GM18868 (cell line): Measurements from ENCODE around the gene CLDN19.
"Not testable (repeated sequence)": the region's sequence is repeated elsewhere in the genome, so short reads cannot be mapped to it uniquely, and the experiment has no call there.

Experiments used
- ATAC-seq: cut with Tn5 transposase; IDR thresholded peaks from one replicate; pipeline ENCODE4 v1.9.1; 2021; ENCODE audit warnings: mild to moderate bottlenecking, moderate library complexity; ENCODE audit not compliant: unreplicated experiment

The CLDN19 gene

DNA sequence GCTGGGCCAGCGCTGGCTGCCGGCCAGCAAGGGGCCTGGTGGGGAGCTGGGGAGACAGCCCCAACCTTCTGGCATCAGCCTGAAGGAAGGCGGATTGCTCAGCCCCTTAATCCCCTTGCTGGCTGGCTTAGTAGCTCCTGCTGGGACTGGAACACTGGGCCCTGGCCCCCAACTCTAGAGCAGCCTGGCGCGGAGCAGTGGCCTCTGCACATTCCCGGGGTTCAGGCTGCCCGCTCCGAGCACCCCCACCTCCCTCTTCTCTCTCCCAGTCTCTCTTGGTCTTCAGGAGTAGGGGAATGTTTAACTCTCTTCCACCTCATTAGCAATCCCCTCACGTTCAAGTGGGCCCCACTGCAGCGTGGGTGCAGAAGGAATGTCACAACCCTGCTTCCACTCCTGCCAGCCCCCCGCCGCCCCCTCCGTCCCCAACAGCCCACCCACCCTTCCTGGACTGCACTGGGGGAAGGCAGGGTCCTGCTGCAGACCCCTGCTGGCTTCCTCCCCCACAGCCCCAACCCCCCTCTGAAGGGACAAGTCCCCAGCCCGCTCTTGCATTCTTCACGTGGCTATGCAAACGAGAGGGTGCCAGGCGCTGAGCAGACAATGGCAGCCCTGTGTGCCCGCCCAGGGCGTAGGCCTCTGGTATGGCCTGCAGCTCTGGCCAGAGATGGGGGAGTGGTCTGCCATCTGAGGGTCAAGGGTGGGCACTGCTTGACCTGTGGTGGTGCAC, 980 bp upstream of the CLDN19 start:
- no peak for ATAC-seq

DNA sequence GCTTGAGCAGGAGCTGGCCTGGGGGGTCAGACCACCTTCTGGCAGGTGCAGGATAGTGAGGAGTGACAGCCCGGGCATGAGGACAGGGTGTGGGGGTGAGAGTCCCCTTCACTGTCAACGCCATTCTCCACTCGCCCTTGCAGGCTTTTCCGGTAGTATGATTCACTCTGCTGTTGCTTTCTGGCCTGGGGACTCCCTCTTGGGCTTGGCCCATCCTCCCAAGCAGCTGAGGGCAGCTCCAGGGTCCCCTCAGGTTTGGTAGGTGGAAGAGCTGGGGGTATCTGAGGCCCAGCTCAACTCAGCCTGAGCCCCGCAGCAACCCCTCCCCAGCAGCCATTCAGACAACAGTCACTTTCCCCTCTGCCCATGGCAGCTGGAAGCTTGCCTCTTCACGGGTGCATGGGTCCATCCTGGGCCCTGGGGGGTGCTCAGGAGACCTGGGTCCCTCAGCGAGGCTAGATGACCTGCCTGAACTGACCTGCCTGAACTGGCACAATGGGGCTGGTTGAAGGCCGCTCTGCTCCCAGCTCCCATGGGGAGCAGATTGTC, 1.3 kb downstream of the CLDN19 start:
- no peak for ATAC-seq

DNA sequence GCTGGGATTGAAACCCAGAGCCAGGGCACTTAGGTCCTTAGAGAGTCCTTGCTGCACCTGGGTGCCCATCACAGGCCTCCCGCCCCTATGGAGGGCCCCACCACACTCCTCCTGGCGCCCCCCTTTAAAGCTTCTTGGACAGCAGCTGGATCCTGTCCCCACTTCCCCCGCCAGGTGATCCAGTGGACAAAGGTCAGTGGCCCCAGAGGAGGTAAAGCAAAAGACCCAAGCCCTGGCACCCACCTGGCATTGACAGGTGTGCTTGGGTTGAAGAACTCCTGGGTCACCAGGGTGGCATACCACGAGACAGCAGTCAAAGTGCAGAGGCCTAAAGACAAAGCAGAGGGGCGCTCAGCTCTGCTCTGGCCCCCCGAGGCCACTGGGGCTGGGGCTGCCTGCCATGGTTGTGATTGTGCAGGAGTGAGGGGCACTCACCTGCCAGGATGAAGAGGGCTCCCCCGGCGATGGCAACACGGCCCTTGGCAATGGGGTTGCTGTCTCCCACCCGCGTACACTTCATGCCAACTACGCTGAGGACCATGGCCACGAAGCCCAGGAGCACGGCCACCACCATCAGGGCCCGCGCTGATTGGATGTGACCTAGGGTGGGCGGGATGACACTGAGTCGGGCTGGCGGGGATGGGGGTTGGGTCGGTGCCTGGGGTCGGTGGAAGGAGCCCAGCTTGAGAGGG, 1.9 kb downstream of the CLDN19 start:
- no peak for ATAC-seq

DNA sequence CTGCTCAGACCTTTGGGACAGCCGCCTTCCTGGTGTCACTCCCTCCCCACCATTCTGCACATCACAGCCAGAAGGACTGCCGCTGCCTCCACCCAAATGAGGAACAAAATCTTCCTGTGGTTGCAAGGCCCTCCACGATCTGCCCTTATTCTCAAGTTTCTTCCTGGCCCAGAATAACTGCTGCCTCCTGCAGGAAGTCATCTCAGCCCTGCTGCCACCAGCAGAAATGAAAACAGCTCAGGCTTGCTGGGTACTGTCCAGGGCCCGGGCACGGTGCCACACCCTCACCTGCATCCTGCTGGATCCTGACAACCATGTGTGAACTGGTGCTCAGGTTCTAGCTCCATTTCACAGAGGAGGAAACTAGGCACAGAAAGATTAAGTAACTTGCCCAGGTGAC, 2.8 kb downstream of the CLDN19 start:
- no peak for ATAC-seq

DNA sequence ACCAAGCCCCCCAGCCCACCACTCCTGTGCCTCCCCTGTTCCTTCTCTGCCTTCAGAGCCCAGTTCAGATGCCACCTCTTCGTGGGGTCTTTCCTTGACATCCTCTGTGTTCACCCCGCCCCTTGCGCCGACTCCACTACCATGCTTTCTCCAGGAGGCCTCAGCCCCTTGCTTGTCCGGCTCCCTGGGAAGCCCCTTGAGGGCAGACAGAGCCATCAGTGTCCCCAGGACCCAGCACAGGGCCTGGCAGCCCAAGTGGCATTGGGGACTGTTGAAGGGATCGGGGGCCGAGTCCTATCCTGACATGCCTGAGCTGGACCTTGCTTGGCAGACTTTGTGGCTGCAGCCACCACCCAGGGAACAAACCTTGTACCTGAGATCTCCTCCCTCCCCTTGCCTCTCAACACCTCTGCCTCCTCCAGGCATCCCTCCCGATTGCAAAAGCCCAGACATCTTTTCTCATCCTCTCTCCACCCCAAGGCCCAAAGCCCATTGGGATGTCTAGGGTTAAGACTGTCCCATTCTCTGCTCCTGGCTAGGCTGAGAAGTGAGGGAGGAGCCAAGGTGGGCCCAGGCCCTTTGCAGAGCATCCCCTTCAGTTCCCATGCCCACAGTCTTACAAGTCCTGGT, 3.4 kb downstream of the CLDN19 start:
- no peak for ATAC-seq

DNA sequence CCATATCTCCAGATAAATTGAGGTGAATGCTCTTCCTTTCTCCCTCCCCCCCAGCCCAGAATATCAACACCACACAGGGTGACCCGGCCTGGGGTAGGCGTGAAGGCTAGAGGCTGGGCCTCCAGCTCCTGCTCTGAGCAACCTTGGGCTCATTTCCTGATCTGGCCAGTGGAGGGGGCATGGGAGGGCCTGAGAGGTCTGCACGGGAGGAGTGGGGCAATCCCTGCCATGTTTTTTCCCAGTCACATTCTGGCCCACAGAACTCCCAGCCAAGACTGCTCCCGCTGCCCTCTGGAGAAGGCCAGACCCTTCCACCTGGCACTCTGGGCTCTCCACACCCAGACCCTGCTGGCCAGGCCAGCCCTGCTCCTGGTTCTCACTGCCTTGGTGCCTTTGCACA, 3.9 kb downstream of the CLDN19 start:
- ATAC-seq: no peak

DNA sequence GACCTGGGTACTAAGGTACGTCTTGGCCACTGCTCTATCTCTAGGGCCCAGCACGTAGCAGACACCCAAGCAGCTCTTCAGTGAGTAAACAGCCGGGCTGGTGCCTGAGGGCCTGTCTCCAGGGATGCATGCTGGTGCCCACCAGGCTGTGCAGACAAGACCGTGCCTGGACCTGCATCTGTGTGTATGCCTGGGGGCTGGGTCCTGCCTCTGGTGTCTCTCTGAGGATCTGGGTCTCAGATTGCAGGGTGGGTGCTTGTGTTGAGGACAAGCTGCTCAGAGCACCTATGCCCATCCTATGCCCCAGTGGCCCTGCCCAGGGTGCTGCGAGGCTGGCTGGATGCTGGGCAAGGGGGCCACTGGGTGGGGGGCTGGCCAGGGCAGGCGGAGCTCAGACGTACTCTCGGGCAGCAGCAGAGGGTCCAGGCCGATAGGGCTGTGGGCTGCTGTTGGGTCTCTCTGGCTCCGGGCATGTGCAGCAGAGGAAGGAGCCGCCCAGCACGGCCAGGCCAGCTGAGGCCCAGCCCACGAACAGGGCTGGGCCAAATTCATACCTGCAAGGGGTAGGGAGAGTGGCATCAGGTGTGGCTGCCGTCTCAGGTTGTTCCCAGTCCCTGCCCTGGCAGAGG, 4.4 kb downstream of the CLDN19 start:
- no peak for ATAC-seq

DNA sequence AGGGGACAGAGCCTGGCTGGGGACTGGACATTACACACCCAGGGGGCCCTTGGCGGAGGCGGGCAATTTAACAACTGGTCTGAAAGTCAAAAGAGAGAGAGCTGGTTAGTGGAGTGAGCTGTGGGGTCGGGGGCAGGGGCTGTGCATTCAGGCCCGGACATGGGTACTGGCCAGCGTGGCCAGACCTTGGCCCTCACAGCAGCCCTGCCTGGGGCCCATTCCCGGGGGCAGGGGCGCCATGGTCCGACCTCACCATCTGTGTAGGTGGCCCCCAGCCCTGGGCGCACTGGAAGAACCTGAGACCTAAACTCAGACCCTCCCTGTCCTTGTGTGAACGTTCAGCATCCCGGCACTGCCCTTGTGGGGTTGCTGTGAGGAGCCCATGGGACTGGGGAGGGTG, 5.0 kb downstream of the CLDN19 start:
- ATAC-seq: no peak

DNA sequence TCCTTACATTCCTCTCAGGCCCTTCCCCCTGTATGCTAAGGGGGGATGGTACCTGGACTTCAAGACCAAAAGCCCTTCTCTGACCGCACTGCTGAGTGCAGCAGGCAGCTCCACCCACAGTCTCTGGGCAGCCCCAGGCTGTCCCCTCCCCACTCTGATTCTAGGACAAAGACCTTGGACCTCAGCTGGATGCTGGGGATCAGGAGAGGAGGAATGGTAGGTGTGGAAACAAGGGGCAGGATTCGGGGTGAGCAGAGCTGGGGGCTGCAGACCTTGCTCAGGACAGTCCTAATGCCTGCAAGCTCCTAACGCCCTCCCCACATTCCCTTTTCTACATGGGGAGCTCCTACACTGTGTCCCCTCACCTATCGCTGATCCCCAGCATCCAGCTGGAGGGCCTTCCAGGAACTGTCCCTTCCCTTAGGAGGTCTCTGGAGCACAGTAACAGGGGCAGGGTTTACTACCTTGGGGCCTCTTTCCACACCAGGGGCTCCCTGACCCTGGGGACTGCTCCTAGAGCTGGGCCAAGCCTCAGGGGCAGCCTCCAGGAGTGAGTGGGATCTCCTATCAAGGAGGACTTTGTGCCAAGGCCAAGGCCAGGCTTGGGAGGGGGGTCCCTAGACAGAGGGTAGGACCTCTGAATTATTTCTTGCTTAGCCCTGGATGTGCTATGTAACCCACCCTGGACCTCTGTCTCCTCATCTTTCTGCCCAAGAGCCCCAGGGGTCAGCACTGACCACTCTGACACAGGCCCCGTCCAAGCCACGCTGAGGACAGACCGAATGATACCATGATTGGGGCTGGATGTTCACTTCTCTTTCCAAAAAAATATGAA, 5.6 kb downstream of the CLDN19 start:
- no peak for ATAC-seq

DNA sequence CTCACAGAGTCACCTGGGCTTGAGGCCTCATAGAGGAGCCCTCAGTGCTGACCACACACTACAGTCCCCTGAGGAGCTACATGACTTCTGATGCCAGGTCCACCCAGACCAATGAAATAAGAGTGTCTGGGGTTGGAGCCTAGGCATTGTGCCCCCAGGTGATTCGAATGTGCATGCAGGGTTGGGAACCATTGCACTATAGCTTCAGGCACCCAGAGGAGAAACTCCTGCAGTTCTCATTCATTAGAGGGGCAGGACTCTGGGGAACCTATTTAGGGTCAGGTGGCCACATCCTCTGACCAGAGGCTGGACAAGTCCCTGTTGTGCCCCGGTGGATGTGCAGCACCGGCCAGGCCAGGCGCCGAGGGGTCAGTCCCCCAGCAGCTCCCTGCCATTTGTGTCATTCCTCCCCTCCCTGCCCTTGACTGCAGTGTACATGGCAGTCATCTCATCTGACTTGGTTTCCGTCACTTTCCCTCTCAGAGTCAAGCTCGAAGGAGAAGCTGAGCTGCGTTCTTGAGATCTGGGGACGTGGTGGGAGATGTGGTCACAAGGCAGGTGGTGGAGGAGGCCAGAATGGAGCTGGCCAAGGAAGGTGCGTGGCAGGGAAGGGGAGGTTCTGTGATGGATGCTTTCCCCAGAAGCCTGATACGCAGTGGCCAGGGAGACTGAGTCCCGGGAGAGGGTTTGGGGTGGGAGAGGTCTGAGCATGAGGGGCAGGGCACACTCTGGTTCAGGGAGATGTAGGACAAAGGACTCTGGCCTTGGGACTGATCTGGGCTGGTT, 6.4 kb downstream of the CLDN19 start:
- no peak for ATAC-seq

DNA sequence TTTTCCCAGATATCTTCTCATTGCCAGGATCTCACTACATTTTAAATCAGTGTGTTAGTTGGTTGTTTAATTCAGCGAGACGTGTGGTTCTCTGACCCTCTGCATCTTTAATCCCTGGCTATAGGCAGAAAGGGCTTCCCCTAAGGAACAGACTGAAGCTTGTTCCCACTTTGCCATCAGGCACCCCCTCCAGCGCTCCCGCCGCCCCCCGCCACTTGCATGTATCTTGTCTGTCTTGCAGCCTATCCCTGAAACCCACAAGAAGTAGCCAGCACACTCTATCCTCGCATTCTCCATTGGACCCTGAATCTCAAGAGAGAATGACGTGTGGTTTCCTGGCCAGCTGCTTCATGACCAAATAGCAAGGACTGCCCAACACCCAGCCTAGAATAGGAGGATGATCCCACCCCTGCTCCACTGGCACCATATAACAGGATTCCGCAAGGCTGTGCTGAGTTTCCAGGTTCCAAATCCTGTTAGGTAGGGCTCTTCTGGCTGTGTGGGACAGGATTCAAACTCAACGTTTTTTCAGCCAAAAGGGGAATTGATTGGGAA, 7.8 kb downstream of the CLDN19 start:
- no peak for ATAC-seq

DNA sequence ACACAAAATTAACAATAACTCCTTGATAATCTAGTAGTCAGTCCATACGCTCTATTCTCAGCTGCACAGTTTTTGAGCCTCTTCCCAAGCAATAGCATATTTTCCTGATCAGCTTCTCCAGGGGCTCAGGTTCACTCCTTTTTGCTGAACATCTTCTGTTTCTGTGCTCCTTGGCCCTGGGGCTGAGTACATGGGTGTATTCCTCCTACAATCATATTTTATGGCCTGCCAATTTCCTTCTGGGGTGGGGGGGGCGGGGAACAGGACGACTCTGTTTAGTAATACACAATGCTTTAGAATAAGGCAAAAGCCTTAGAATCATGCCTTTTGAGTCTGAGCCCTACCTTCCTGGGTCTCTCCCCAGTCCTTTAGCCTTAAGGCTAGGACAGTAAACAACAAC, 8.5 kb downstream of the CLDN19 start:
- no peak for ATAC-seq

DNA sequence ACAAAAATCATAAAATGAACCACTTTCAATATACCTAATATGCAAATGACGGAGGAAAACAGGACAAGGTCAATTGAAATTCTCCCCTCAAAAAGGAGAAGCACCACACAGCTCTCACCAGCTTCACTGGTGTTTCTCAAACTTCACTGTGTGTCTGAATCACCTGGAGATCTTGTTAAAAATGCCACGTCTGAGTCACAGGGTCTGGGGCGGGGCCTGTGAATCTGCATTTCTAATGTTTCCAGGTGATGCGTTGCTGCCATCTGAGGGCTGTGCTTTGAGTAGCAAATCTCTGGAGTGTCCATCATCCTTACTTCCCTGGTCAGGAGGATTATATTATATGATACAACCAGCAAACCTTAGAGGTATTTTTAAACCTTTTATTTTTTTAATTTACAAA, 9.0 kb downstream of the CLDN19 start:
- ATAC-seq: no peak

DNA sequence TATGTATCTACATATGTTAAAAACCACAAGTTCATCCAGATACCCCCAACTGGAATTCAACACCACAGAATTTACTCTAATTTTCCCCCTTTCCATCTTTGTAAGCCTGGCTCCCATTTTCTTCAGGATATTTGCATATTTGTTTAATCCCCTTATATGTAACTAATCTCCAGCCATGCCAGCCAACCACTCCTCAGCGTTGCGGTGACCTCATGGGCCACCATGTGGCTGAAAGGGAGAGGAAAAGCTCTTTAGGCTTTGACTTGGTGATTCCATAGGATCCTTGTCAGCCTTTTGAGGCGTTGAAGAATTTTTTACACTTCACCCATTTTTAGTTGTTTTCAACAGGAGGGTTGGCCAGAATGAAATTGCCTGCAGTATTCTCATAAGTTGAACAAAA, 10.0 kb downstream of the CLDN19 start:
- ATAC-seq: no peak

DNA sequence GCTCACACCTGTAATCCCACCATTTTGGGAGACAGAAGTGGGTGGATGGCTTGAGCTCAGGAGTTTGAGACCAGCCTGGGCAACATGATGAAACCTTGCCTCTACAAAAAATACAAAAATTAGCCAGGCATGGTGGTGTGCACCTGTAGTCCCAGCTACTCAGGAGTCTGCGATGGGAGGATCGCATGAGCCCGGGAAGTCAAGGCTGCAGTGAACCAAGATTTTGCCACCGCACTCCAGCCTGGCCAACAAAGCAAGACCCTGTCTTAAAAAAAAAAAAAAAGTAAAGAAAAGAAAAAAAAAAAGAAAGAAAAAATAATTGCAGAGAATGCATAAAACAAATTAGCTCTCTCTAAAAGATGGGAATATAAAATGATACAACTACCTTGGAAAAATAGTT, 14.2 kb downstream of the CLDN19 start:
- not testable (repeated sequence) for ATAC-seq

DNA sequence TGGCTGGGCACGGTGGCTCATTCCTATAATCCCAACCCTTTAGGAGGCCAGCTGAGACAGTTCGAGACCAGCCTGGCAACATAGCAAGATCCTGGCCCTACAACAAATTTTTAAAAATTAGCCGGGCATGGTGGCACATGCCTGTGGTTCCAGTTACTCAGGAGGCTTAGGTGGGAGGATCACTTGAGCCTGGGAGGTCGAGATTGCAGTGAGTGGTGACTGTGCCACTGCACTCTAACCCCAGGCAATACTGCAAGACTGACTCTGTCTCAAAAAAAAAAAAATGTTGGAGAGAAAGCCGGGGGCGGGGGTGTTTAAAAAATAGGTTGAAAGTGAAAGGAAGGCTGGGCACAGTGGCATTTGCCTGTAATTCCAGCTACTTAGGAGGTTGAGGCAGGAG, 16.5 kb downstream of the CLDN19 start:
- no peak for ATAC-seq

DNA sequence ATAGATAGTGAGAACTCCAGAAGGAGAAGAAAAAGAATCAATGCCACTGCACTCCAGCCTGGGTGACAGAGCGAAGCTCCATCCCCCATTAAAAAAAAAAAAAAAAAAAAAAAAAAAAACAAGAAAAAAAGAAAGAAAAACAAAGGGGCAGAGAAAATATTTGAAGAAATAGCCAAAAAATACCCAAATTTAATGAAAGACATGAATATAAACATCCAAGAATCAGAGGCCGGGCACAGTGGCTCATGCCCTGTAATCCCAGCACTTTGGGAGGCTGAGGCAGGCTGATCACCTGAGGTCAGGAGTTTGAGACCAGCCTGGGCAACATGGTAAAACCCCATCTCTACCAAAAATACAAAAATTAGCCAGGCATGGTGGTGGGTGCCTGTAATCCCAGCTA, 17.6 kb downstream of the CLDN19 start:
- ATAC-seq: not testable (repeated sequence)

DNA sequence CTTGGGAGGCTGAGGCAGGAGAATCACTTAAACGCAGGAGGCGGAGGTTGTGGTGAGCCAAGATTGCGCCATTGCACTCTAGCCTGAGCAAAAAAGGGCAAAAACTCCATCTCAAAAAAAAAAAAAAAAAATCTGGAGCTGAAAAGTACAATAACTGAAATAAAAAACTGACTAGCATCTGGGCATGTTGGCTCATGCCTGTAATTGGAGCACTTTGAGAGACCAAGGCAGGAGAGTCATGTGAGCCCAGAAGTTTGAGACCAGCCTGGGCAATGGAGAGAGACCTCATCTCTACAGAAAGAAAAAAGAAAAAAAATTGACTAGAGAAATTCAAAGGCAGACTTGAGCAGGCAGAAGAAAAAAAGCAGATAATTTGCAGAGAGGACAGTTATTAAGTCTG, 18.1 kb downstream of the CLDN19 start:
- no peak for ATAC-seq

DNA sequence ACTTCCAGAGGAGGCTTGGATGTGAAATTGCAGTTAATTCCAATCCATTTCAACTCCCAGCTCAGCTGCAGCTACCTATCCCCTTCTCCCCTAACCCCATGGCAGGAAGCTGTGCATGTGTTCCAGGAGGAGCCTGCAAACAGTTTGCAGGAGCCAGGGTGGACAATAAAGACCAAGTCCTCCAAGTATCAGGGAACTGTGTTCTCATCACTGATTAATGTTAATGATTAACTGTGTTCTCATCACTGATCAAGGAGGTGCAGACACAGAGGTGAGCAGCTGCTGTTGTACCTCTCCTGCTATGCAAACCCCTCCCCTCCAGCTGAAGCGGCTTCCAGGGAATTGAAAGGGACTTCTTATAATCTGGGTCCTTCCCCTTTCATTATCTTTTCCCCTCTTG, 19.2 kb downstream of the CLDN19 start:
- ATAC-seq: no peak

DNA sequence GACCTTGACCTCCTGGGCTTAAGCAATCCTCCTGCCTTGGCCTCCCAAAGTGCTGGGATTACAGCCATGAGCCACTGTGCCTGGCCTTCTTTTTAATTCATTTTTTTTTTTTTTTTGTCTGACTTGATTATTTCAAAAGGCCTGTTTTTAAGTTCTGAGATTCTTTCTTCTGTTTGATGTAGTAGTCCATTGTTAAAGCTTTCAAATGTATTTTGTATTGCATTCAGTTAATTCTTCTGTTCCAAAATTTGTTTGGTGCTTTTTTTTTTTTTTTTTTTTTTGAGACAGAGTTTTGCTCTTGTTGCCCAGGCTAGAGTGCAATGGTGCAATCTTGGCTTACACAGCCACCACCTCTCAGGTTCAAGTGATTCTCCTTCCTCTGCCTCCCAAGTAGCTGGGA, 25.6 kb downstream of the CLDN19 start:
- ATAC-seq: not testable (repeated sequence)
